K562 (cell line): ENCODE measurements around the gene PLPP7. TPM values are rescaled to one million over a fixed set of nuclear protein-coding genes. Genes with fewer than 3 reads are reported as not detected.
"Not testable (repeated sequence)": the region's sequence is repeated elsewhere in the genome, so short reads cannot be mapped to it uniquely, and the experiment has no call there.

ENCODE experiments used
- ATAC-seq: fragments of 200-7000 bp; cut with Tn5 transposase; 3 replicates; pipeline ENCODE4 v1.9.1; 2020; ENCODE audit warnings: moderate library complexity
- BruUV-seq: library from RNA; stranded (reverse); fragments of 400-500 nt; replicated peaks from 2 replicates; lab custom pipeline; 2021; lab: Mats Ljungman, UMichigan
- CTCF ChIA-PET: fragments of 300-600 bp; formaldehyde crosslinking; extraction: SDS; loops from one replicate; lab custom pipeline; 2021; ENCODE audit warnings: low intra/inter-chr PET ratio; lab: Yijun Ruan, JAX
- POLR2A ChIA-PET: fragments of 300-600, 350-650 bp; sonication (Branson Sonifier 250); formaldehyde crosslinking; extraction: SDS; loops from one replicate; lab custom pipeline; 2021; ENCODE audit warnings: antibody characterized with exemption, inconsistent platforms; lab: Yijun Ruan, JAX
- DNase-seq, 4 experiments: peaks; one replicate each; pipeline versions ENCODE4 v3.0.0 to v3.0.0-alpha.2; 2011 to 2018; ENCODE audit warnings: low spot score in 3 of 4, mixed read lengths in 3 of 4; ENCODE audit errors: extremely low read depth in 1 of 4
- FAIRE-seq: peaks from 2 replicates; lab custom pipeline; 2011; peaks lifted over from hg19 to GRCh38; lab: Jason Lieb, UNC
- H2AFZ ChIP-seq: 2 replicates; pipeline ENCODE4 v1.6.0; 2011; ENCODE audit warnings: low read depth, low read length, control low read depth, inconsistent platforms
- H3K27ac ChIP-seq: fragments of 200-600 bp; 3 replicates; pipeline ENCODE4 v1.8.0; 2011; ENCODE audit warnings: low read depth, mild to moderate bottlenecking, control low read depth, inconsistent platforms, low read length, moderate library complexity, mixed read lengths; ENCODE audit errors: extremely low read depth
- H3K27me3 ChIP-seq, 2 experiments: fragments of 300-600 bp in 1 of 2; 2 replicates in 1 of 2; 3 replicates in 1 of 2; pipeline versions ENCODE4 v1.6.0 to v1.8.0; 2011; ENCODE audit warnings: inconsistent platforms in 2 of 2, low read length in 2 of 2, mild to moderate bottlenecking in 1 of 2, mixed read lengths in 1 of 2, moderate library complexity in 1 of 2; ENCODE audit not compliant: control insufficient read depth in 2 of 2, insufficient read depth in 2 of 2
- H3K36me3 ChIP-seq: fragments of 300-600 bp; 3 replicates; pipeline ENCODE4 v1.8.0; 2011; ENCODE audit warnings: mild to moderate bottlenecking, low read length, inconsistent platforms; ENCODE audit not compliant: control insufficient read depth, insufficient read depth
- H3K4me1 ChIP-seq, 2 experiments: fragments of 200-600 bp in 1 of 2; replicated peaks in 1 of 2; 2 replicates in 1 of 2; 3 replicates in 1 of 2; pipeline versions ENCODE4 v1.5.1 to v1.8.0; 2011; ENCODE audit warnings: inconsistent platforms in 2 of 2, low read length in 2 of 2, mild to moderate bottlenecking in 1 of 2, mixed read lengths in 1 of 2, moderate library complexity in 1 of 2; ENCODE audit not compliant: control insufficient read depth in 2 of 2, insufficient read depth in 2 of 2
- H3K4me2 ChIP-seq: 2 replicates; pipeline ENCODE4 v1.6.1; 2011; ENCODE audit warnings: low read length, control low read depth, inconsistent platforms, mixed read lengths; ENCODE audit not compliant: insufficient read depth
- H3K4me3 ChIP-seq: fragments of 200-600 bp; sonication (generic), shearing (Covaris generic); 2 replicates; pipeline ENCODE4 v1.5.1; 2016; ENCODE audit warnings: control low read depth, inconsistent platforms
- H3K79me2 ChIP-seq: fragments of 200-600 bp; 3 replicates; pipeline ENCODE4 v1.8.0; 2011; ENCODE audit warnings: low read length, inconsistent platforms; ENCODE audit not compliant: control insufficient read depth, insufficient read depth
- H3K9ac ChIP-seq, 2 experiments: 2 replicates each; pipeline versions ENCODE4 v1.6.0 to v1.6.1; 2011; ENCODE audit warnings: low read depth in 2 of 2, low read length in 2 of 2, control low read depth in 1 of 2, inconsistent platforms in 1 of 2, mild to moderate bottlenecking in 1 of 2, mixed read lengths in 1 of 2; ENCODE audit not compliant: insufficient read depth in 1 of 2
- H3K9me1 ChIP-seq: one replicate; pipeline ENCODE4 v1.6.0; 2011; ENCODE audit warnings: inconsistent platforms, mild to moderate bottlenecking, low read length, moderate library complexity; ENCODE audit not compliant: control insufficient read depth, insufficient read depth
- H3K9me3 ChIP-seq: replicated peaks from 2 replicates; pipeline ENCODE4 v1.5.1; 2011; ENCODE audit warnings: low read depth, low read length, inconsistent platforms; ENCODE audit not compliant: control insufficient read depth, insufficient read depth
- H4K20me1 ChIP-seq: replicated peaks from 2 replicates; pipeline ENCODE4 v1.6.1; 2011; ENCODE audit warnings: low read length, inconsistent platforms, mixed read lengths; ENCODE audit not compliant: control insufficient read depth, insufficient read depth
- BCL6 ChIP-seq: fragments of 250-450 bp; sonication (Bioruptor Pico); IDR thresholded peaks from 2 replicates; pipeline ENCODE4 v1.4.0; 2020
- BRF2 ChIP-seq: IDR thresholded peaks from 3 replicates; pipeline ENCODE4 v1.6.1; 2011; ENCODE audit warnings: borderline replicate concordance, mild to moderate bottlenecking; ENCODE audit not compliant: insufficient read length, insufficient read depth
- CREB3L1 ChIP-seq: fragments of 450-650 bp; IDR thresholded peaks from 2 replicates; pipeline ENCODE4 v1.6.1; 2014; ENCODE audit warnings: low read depth, mild to moderate bottlenecking, moderate library complexity, borderline replicate concordance
- HMGXB4 ChIP-seq: sonication (generic); formaldehyde crosslinking; IDR thresholded peaks from 2 replicates; pipeline ENCODE4 v1.8.1; 2023; ENCODE audit warnings: mild to moderate bottlenecking, missing genetic modification reagents
- NCOA6 ChIP-seq: fragments of 450-650 bp; IDR thresholded peaks from 2 replicates; pipeline ENCODE4 v1.6.1; 2017; ENCODE audit warnings: mild to moderate bottlenecking
- NFIC ChIP-seq: fragments of 450-650 bp; IDR thresholded peaks from 2 replicates; pipeline ENCODE4 v1.6.1; 2017; ENCODE audit warnings: mild to moderate bottlenecking, inconsistent platforms
- SMAD4 ChIP-seq: fragments of 250-450 bp; sonication (Bioruptor Pico); conservative IDR thresholded peaks from 2 replicates; pipeline ENCODE4 v1.8.0; 2021; ENCODE audit warnings: inconsistent platforms, mild to moderate bottlenecking, moderate library complexity
- TEAD1 ChIP-seq, 2 experiments: fragments of 450-650 bp in 1 of 2; sonication (generic) in 1 of 2; formaldehyde crosslinking; IDR thresholded peaks; 2 replicates each; pipeline versions ENCODE4 v1.4.0 to v1.8.0; 2020 to 2022; ENCODE audit warnings: mild to moderate bottlenecking in 2 of 2, missing genetic modification reagents in 1 of 2
- ZBTB1 ChIP-seq: sonication (generic); formaldehyde crosslinking; IDR thresholded peaks from 2 replicates; pipeline ENCODE4 v1.8.1; 2023; ENCODE audit warnings: missing genetic modification reagents, low read depth, mild to moderate bottlenecking, borderline replicate concordance
- ZZZ3 ChIP-seq: fragments of 450-650 bp; IDR thresholded peaks from 2 replicates; pipeline ENCODE4 v1.6.1; 2016; ENCODE audit warnings: antibody characterized with exemption, mild to moderate bottlenecking, moderate library complexity
- WGBS: fragments of 100-300 bp; shearing (Covaris generic); methylation state at CpG from one replicate; pipeline ENCODE4 v1.1.6; 2016; ENCODE audit warnings: low coverage, mixed read lengths; ENCODE audit not compliant: insufficient coverage; ENCODE audit errors: missing lambda C conversion rate; 5-methylcytosine and 5-hydroxymethylcytosine counted together
- in situ Hi-C: fragments of 300-500 bp; cut with MboI; formaldehyde crosslinking; loops from 4 replicates; pipeline ENCODE4 v1.15.0; 2018; ENCODE audit warnings: inconsistent platforms, mixed read lengths
- intact Hi-C: fragments of 100-400 bp; cut with micrococcal nuclease; formaldehyde crosslinking; loops from 2 replicates; pipeline ENCODE4 v1.14.2; 2022
- polyA plus RNA-seq, 8 experiments: library from polyadenylated mRNA; depleted of rRNA in 4 of 8; stranded (reverse) in 5 of 8; unstranded in 3 of 8; fragments of >200 nt; fragmentation: Nextera tagmentation in 2 of 8; fragmentation: Illumina TruSeq in 1 of 8; extraction: Ambion mirVana in 2 of 8; extraction: Trizol in 1 of 8; gene quantifications; 2 replicates each; pipeline versions ENCODE4 v1.2.1 to v1.2.3, GENCODE V29; 2011 to 2014; ENCODE audit warnings: inconsistent platforms in 1 of 8, missing spikeins in 1 of 8
- total RNA-seq, 7 experiments: library from RNA; depleted of rRNA in 6 of 7; stranded (reverse); fragments of >200 nt in 6 of 7; fragmentation: Illumina TruSeq in 2 of 7; extraction: Trizol in 2 of 7; gene quantifications; 2 replicates each; pipeline versions ENCODE4 v1.2.1 to v1.2.3, GENCODE V29; 2011 to 2021; ENCODE audit warnings: low replicate concordance in 1 of 7

Gene PLPP7
- total and polyA plus RNA-seq, 9 of the 15 experiments (the other 6 are each of a cell fraction or from before 2014, with no cell fraction given) = 0.09 to 0.93 (median 0.18) TPM; not detected in 4

- BruUV-seq, H3K4me3 ChIP-seq, H3K27ac ChIP-seq, CTCF ChIA-PET, DNase-seq, FAIRE-seq, H3K9me3 ChIP-seq, intact Hi-C loops, H3K4me2 ChIP-seq, H3K9ac ChIP-seq, in situ Hi-C loops, ATAC-seq, H2AFZ ChIP-seq, H3K27me3 ChIP-seq: not testable (repeated sequence)
- POLR2A ChIA-PET = interaction anchor here (0.7 to 14.6 kb wide), 4 partner anchors 9 to 82 kb away, joined by 3 to 338 read pairs (median 12); no protein-coding TSS in a partner anchor
- TF ChIP-seq HMGXB4 (CRISPR knock-in tag) = 0 out of 2 replicates have a peak, but pooled peaks have one; percentile 4
- H3K9me1 ChIP-seq = peaks cover 17% of the 10 kb centered on the region
- H4K20me1 ChIP-seq = peaks cover 27% of the 10 kb centered on the region
- H3K36me3 ChIP-seq = peaks cover 87% of the 10 kb centered on the region
- H3K79me2 ChIP-seq = peaks cover 46% of the 10 kb centered on the region
- H3K4me1 ChIP-seq = peaks cover 0 to 50% of the 10 kb centered on the region in 2 experiments; a peak in 3 of 5 replicates
- WGBS = 64% methylated on average over 5 of the region's 5 CpGs
Observed at GRCh38 chr9:131263033-131263343, 26.5 kb upstream of the PLPP7 start.

GRCh38 chr9:131263701-131264100 is 25.8 kb upstream of the PLPP7 start:
- H3K27ac ChIP-seq = no peak overlapping the region
- 0 out of 4 replicates have a peak overlapping the region, but pooled peaks of 1 of the 2 experiments have one; percentile 0 for H3K9ac ChIP-seq
- H3K9me3 ChIP-seq = no peaks in the 10 kb centered on the region
- TF ChIP-seq SMAD4 (CRISPR knock-in tag) = no peak
- TF ChIP-seq NCOA6 = no peak
- no peak for TF ChIP-seq BCL6 (CRISPR knock-in tag)
- no peak for TF ChIP-seq NFIC
- TF ChIP-seq CREB3L1 = no peak
- no peak for TF ChIP-seq ZZZ3
- TF ChIP-seq BRF2 = no peak
- TF ChIP-seq ZBTB1 (CRISPR knock-in tag) = no peak
- TF ChIP-seq TEAD1 (CRISPR knock-in tag; IDR thresholded peaks at IDR 0.05) = no peak
- H3K79me2 ChIP-seq = peaks cover 52% of the 10 kb centered on the region
- POLR2A ChIA-PET = interaction anchor here (0.6 to 14.6 kb wide), 9 partner anchors 10 to 309 kb away, joined by 3 to 338 read pairs (median 5); partner anchors contain the start of gene FAM78A
- FAIRE-seq (no peak), ATAC-seq (no peak), DNase-seq (peak in 3 of 4 experiments; percentile 44 to 60 (median 57))
- H3K36me3 ChIP-seq = peaks cover 85% of the 10 kb centered on the region
- in situ Hi-C loops = no loop called here
- H2AFZ ChIP-seq = no peak overlapping the region
- no peak overlapping the region for H3K4me2 ChIP-seq
- intact Hi-C loops = no loop called here
- peaks cover 17% of the 10 kb centered on the region for H3K9me1 ChIP-seq
- H3K4me3 ChIP-seq = no peak overlapping the region
- no TSS peak for BruUV-seq
- peaks cover 0 to 7% of the 10 kb centered on the region in 2 experiments; a peak in 2 of 5 replicates for H3K27me3 ChIP-seq
- 78% methylated on average over 6 of the region's 6 CpGs for WGBS
- CTCF ChIA-PET = no interaction called here
- peaks cover 25% of the 10 kb centered on the region for H4K20me1 ChIP-seq
- peaks cover 0 to 50% of the 10 kb centered on the region in 2 experiments; a peak in 3 of 5 replicates for H3K4me1 ChIP-seq
